Fibroblast of the aortic adventitia (primary cell): ENCODE results near the gene TCF7L1. TPM values are rescaled to one million over a fixed set of nuclear protein-coding genes. Genes with fewer than 3 reads are reported as not detected.
"Not testable (repeated sequence)": the region's sequence is repeated elsewhere in the genome, so short reads cannot be mapped to it uniquely, and the experiment has no call there.

Experiments used
- DNase-seq: peaks from one replicate; pipeline ENCODE4 v3.0.0-alpha.2; 2010; ENCODE audit warnings: low read depth
- H3K4me3 ChIP-seq: 2 replicates; pipeline ENCODE4 v1.5.1; 2011; ENCODE audit warnings: low read depth, mild to moderate bottlenecking, control low read depth, low read length, moderate library complexity
- CTCF ChIP-seq: IDR thresholded peaks from 2 replicates; pipeline ENCODE4 v1.5.1; 2011; ENCODE audit warnings: mild to moderate bottlenecking, low read length, control low read depth, inconsistent platforms; ENCODE audit not compliant: insufficient read depth
- total RNA-seq: library from RNA; depleted of rRNA; stranded (reverse); fragments of >200 nt; gene quantifications from 2 replicates; pipeline ENCODE4 v1.2.3, GENCODE V29; 2012; ENCODE audit warnings: low replicate concordance

TCF7L1 gene
- total RNA-seq, 1 donor = 3.7 TPM

- TF ChIP-seq CTCF = no peak
- no peak overlapping the region for H3K4me3 ChIP-seq
- DNase-seq = no peak
Measured at GRCh38 chr2:85112906-85113625, 20.1 kb upstream of the TCF7L1 start.

- no peak for TF ChIP-seq CTCF
- DNase-seq = no peak
- H3K4me3 ChIP-seq = no peak overlapping the region
Measured at GRCh38 chr2:85114586-85115330, 18.4 kb upstream of the TCF7L1 start.

- no peak overlapping the region for H3K4me3 ChIP-seq
- DNase-seq = no peak
- no peak for TF ChIP-seq CTCF
Measured at GRCh38 chr2:85116207-85116606, 17.0 kb upstream of the TCF7L1 start.

GRCh38 chr2:85119900-85120299, 13.3 kb upstream of the TCF7L1 start:
- TF ChIP-seq CTCF = no peak
- no peak for DNase-seq
- H3K4me3 ChIP-seq = no peak overlapping the region

- no peak overlapping the region for H3K4me3 ChIP-seq
- TF ChIP-seq CTCF = no peak
- no peak for DNase-seq
Measured at GRCh38 chr2:85120363-85120762, 12.8 kb upstream of the TCF7L1 start.

GRCh38 chr2:85126462-85126861, 6.7 kb upstream of the TCF7L1 start:
- not testable (repeated sequence) for H3K4me3 ChIP-seq, DNase-seq

GRCh38 chr2:85129861-85130260, 3.3 kb upstream of the TCF7L1 start:
- DNase-seq = no peak
- H3K4me3 ChIP-seq = no peak overlapping the region
- no peak for TF ChIP-seq CTCF
